GM19467 (cell line): ENCODE data around the gene SEC14L2.

Experiments used
- ATAC-seq: cut with Tn5 transposase; IDR thresholded peaks from one replicate; pipeline ENCODE4 v1.9.1; 2021; ENCODE audit warnings: mild to moderate bottlenecking, moderate library complexity; ENCODE audit not compliant: unreplicated experiment

The SEC14L2 gene

GRCh38 chr22:30396871-30397655 is at the start of gene SEC14L2:
Gene SEC14L2 (plus strand): TSS chr22:30397018. CDS start chr22:30397117, 99 bp downstream.
- no peak for ATAC-seq

GRCh38 chr22:30347255-30347892 is 49.4 kb upstream of the SEC14L2 start:
- ATAC-seq, result no peak

GRCh38 chr22:30348404-30348803 is 48.4 kb upstream of the SEC14L2 start:
- no peak for ATAC-seq

GRCh38 chr22:30348809-30349208 is 48.0 kb upstream of the SEC14L2 start:
- no peak for ATAC-seq

- ATAC-seq, result no peak
These were observed 45.6 kb upstream of the SEC14L2 start for GRCh38 chr22:30351226-30351625.

GRCh38 chr22:30354644-30355043 is 42.2 kb upstream of the SEC14L2 start:
- no peak for ATAC-seq

- ATAC-seq, result peak; percentile 85
These were observed 40.2 kb upstream of the SEC14L2 start, which contains the start of the genes CCDC157 and SF3A1 for GRCh38 chr22:30356449-30357235. Gene CCDC157 (plus strand): TSS chr22:30357007. CDS start chr22:30366001, 8,994 bp downstream. Gene SF3A1 (minus strand): TSS chr22:30356894. CDS start chr22:30356792, 102 bp downstream.

- no peak for ATAC-seq
These were observed 39.6 kb upstream of the SEC14L2 start for GRCh38 chr22:30357236-30357570.

- ATAC-seq, result no peak
These were observed 39.1 kb upstream of the SEC14L2 start for GRCh38 chr22:30357650-30358215.

GRCh38 chr22:30358541-30358940 is 38.3 kb upstream of the SEC14L2 start:
- ATAC-seq, result no peak

- ATAC-seq, result no peak
These were observed 34.7 kb upstream of the SEC14L2 start for GRCh38 chr22:30361916-30362650.

GRCh38 chr22:30362651-30363281 is 34.1 kb upstream of the SEC14L2 start:
- ATAC-seq, result no peak

- ATAC-seq, result no peak
These were observed 30.9 kb upstream of the SEC14L2 start for GRCh38 chr22:30365891-30366290.

- no peak for ATAC-seq
These were observed 28.4 kb upstream of the SEC14L2 start for GRCh38 chr22:30368420-30368819.

- ATAC-seq, result no peak
These were observed 26.1 kb upstream of the SEC14L2 start for GRCh38 chr22:30370641-30371230.

- ATAC-seq, result no peak
These were observed 25.5 kb upstream of the SEC14L2 start for GRCh38 chr22:30371321-30371720.

- no peak for ATAC-seq
These were observed 24.8 kb upstream of the SEC14L2 start for GRCh38 chr22:30371981-30372380.

- ATAC-seq, result no peak
These were observed 23.9 kb upstream of the SEC14L2 start for GRCh38 chr22:30372915-30373314.
